HG03432 (cell line): ENCODE data around the gene PANK1.
A peak's percentile ranks its signal among the peaks of the same experiment; 100 is the strongest.

ENCODE experiments used
- ATAC-seq: cut with Tn5 transposase; IDR thresholded peaks from one replicate; pipeline ENCODE4 v1.9.1; 2021; ENCODE audit warnings: mild to moderate bottlenecking, moderate library complexity; ENCODE audit not compliant: unreplicated experiment

The PANK1 gene

DNA sequence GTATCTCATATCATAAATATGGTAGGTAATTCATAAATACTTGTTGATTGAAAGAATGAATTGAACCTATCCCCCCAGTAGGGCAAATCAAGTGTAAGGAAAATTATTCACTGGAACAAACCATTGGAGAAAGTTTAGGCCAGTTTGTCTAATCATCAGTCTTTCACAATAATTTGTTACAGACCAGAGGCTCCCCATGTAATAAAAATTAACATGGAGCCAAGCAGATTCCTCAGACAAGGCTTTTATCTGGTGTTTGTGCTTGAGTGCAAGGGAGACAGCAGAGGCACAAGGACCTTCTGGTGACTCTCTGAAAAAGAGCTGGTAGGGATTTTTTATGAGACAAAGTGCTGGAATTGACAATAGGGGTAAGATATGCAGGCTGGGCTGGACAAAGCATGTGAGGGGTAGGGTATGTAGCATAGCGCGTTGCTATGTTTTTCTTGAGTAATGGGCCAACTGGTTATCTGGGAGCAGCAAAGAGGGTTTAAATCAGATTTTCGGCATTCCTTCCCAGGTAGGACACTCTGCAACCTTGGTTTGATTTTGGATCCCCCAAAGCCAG lies 7.8 kb upstream of the PANK1 start:
- no peak for ATAC-seq

DNA sequence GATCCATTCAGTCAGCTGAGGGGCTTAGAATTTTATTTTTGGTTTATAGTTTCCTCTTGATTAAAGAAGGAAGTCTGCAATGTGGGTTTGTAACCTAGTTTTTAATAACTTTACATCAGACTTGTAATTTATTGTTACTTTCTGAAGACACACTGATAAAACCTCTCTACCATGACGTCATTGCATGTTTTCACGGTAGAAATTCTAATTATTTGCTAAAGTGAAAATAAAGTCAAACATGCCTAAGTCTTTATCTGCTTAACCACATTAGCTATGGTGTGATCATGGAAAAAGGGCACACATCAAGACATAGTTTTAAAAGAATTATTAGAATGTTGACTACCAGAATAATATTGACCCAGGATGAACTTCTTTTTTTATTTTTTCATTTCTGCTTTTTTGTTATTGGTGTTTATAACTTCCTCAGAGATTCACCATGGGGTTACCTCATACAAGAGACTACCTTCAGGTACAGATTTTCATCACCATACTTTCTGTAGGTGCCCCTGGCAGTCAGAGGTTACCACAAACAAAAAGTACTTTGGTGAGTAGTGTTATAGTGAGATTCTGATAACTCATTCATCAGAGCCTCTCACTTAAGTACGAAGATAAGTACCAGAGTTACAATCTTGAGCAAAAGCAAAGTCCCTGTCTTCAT lies 7.0 kb upstream of the PANK1 start:
- ATAC-seq = peak; percentile 53

DNA sequence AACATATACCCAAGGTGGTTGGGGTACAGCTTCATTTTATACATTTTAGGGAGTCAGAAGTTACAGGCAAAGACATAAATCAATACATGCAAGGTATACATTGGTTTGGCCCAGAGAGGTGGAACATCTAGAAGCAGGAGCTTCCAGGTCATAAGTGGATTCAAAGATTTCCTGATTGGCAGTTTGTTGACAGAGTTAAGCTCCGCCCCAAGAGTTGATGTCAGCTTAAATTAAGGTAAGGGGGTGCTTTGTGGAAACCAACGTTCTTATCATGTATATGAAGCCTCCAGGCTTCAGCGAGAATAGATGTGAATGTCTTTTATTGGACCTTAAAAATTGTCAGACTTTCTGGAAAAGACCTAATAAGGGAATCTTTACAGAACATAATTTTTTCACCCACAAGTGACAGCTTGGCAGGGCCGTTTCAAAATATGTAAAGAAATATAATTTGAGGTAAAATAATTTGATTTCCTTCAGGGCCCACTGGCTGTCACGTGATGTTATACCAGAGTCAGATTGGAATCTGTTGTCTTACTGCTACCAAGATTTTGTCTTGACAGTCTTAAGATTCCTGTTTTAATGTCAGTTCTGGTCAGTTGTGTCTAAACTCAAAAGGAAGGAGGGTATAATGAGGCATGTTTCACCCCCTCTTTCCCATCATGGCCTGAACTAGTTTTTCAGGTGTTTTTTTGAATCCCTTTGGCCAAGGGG lies 6.3 kb upstream of the PANK1 start:
- no peak for ATAC-seq

DNA sequence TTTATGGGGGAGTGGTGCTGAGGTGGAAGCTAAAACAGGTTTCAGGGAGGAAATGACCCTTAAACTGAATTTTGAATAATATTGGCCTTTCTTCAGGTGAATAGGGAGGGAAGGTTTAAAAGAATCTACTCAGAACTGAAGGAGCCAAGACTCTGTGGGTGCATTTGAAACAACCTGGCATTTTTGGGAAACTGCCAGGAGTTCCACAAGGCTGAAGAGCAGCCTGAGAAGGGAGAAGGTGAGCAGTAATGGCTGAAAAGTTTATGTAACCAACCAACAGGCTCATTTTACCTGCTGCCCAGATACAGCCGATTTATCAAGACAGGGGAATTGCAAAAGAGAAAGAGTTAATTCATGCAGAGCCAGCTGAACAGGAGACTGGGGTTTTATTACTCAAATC lies 4.0 kb upstream of the PANK1 start:
- ATAC-seq = no peak

DNA sequence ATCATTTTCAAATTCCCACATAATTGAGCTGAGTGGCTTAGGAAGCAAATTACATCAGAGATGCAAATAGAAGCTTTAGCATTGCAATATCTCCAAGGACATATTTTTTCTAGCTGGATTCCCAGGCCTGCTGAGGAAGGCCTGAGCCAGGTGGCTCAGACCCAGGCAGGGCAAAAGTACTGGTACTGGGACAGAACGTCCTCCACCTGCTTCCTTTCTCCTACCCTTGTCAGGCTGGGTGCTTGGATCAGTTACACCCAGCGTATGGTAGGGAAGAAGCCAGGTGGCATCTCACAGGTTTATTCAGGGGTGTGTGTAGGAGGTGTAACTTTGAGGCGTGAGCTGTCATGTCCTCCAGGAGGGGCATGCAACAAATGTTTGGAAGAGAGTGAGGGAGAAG lies 3.0 kb upstream of the PANK1 start:
- no peak for ATAC-seq

DNA sequence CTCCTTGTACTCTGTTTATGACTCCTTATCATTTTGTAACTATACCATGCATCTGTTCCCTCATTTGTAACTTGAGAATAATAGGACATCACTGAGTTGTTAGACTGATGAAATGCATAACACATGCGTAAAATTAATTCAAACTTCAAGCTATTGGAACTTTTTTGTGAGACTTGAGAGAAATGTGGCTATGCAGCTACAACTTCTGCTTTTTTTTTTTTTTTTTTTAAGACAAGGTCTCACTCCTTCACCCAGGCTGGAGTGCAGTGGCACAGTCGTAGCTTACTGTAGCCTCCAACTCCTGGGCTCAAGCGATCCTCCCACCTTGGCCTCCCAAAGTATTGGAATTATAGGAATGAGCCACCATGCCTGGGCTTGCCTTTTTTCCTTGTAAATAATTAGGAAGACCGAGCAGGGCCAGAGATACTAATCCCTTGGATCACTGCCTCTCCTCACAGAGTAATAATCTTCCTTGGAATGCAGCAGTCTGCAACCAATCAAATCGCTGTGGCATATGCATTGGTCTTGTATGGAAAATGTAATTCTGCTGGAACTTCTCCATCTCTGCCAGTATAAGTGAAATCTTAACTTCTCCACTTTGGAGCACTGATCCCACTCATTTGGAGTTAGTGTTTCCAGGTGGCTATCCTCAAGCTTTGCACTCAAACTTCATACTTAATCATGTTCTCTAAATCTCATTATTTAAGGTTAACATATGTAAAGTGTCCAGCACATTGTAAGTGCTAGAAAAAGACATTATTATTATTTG lies 2.0 kb upstream of the PANK1 start:
- no peak for ATAC-seq

DNA sequence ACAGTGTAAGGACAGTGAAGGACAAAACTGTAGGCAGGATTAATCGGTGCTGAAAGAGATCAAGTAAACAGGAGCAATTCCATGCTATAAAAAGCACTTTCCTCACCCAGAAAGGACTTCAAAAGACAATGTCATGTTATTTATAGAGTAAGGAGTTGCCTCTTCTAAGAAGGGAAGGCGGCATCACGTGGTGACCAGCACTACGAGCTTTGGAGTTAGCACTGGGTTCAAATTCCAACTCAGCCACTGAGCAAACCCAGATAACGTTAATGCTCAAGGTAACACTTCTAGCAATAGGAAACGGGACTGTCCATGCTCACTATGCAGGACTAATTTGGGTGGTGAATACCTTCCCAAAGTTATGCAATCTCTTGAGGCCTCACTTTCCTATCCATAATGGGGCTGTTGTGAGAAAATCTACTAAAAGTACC lies 715 bp upstream of the PANK1 start:
- ATAC-seq = no peak

DNA sequence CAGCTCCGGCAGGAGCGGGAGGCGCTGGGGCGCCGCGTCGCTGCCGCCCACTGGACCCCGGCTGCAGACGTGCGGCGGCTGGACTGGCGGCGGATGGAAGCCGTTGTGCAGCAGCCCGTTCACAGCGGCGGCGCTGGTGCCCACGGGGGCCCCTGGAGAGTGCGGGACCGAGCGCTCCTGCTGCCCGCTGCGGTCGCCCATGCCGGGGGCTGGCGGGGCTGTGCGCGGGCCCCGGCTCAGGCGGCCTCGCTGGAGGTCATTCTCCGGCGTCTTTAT lies 413 bp downstream of the PANK1 start:
- ATAC-seq = peak; percentile 36

DNA sequence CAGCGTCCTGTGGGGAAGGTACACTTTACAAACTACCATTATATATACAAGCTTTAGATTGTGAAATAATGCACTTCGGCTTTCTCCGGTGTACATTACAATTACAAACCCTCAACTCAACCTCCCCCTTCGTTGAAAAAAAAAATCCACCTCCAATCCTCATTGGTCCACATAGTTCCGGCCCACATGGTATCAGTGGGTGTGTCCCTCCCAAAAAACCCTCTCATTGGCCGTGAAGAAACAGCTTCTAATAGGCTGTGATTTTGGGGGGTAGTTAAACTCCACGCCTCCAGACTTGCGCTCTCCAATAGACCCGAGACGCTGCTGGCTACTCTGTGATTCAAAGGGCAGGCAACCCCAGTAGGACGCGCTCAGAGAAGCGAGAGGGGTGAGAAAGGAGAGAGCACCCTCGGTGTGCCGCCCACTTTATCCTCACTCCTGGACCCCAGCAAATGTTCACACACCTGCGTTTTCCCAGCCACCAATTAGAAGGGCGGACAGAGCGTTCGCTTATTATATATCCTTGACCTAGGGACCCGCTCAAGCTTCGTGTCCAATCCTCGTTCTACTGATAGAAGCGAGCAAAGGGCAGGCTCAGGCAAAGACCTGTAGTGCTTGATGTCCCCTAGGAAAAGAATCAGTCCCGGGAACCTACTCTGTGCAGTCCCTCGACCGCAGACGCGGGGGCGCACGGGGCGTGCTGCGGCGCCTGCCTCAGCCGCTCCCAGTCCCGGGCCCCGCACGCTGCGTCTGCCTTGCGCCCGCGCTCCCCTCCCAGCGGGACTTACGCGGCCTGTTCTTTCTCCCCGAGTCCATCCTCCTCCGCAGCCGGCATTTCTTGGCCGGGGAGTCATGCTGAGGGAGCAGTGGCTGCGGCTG lies 991 bp downstream of the PANK1 start:
- peak; percentile 84 for ATAC-seq

DNA sequence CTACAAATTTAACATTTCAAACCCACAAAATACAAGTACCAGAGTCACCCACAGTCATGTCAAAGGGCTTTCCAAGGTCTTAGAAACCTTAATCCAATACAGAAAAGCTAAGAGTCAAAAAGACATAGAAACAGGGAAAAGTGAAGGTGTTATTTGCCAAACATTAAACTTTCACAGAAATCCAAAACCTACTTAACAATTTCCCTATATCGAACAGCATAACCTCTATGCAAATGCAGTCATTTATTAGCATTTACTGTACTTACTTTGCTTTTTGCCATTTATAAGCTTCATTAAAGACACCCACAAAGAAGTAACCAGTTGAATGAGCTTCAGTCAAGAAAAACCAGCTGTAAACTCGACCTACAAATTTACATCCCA lies 1.6 kb downstream of the PANK1 start:
- no peak for ATAC-seq

DNA sequence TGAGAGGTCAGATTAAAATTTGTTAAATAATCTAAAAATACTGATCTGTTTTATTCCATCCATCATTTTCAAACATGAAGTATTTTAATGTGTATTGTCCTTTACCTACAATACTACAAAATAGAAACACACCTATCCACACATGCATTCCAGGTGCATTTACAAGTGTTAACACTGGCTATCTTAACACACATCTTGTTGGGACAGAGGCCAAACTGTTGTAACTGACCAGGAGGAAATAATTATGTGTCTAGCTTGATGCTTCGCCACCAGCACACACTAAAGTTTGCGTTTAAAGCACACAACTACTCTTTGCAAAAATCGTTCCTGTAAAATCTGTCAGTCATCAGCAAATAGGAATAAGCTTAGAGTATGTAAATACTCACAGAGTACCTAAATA lies 2.8 kb downstream of the PANK1 start:
- ATAC-seq = no peak

DNA sequence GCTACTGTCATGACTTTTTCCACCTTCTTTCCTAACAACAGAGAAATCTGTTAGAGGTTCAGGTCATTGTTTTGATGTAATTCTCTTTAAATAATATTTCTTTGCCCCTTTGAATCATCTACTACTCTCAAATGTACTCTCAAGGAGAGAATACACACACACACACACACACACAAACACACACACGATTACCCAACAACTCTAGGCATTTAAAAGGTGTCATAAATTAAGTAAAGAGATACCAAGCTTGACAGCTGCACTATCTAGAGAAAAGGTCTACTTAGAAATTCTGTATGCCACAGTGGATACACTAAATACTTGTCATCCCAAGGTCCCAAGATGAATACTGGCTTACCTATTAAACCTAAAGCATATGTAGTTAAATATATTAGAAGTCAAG lies 4.8 kb downstream of the PANK1 start:
- no peak for ATAC-seq

DNA sequence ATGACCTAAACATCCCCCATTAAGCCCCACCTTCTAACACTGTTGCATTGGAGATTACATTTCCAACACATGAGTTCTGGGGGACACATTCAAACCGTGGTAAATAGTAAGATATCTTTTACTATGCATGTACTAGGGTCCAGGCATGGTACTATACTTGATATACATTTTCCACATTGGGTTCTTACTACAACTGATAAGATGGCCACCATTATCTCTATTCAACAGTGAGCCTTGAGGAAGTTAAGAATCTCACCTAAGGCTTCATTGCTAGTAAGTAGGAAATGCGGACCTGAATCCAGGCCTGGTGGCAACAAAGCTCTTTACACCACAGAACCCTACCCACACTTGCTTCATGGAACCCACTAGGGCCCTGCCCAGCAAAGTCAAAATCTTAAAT lies 5.7 kb downstream of the PANK1 start:
- ATAC-seq = no peak

DNA sequence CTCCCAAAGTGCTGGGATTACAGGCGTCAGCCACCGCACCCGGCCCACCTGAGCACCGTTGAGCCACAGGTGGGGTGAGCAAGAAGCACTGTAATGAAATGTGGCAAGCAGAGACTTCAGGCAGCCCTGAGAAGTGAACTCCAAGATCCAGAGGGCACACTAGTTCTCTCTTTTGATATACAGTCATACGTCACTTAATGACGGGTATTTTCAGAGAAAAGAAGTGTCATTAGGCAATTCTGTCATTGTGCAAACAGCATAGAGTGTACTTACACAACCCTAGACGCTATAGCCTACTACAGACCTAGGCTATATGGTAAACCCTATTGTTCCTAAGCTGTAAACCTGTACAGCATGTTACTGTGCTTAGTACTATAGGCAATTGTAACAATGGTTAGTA lies 7.9 kb downstream of the PANK1 start:
- ATAC-seq = no peak

DNA sequence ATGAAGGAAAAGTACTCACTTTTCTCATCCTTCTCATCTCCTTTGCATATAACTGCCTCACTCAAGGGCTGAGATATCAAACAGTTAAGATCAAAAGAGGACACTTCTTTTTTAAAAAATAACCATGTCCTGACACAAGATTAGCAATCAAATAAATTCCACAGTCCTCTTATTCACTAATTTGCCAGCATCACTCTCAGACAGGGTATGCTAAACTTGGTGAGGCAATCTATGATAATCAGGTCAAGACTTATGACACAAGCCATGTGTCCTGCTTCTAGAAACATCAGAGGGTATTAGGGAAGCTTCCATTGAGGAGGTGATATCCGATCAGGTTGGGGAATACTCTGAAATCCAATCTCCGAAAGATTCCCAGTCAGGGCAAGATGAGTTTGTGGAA lies 10.4 kb downstream of the PANK1 start:
- ATAC-seq = no peak

DNA sequence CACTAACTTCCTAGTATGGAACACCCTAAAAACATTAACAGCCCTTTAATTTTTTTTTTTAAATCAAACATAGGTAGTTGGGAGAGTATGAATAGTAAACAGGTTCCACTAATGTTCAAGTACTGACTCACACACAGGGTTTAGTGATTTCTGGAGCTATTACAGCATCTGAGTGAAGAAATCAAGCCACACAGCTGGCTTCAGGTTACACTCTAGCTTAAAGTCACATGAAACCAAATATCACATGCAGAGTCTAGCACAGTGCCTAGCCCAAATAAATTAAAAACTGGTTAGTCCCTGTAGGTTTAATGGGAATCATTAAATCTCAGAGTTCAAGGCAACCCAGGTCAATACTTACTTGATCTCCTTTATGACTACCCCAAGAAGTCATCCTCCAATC lies 11.6 kb downstream of the PANK1 start:
- no peak for ATAC-seq

DNA sequence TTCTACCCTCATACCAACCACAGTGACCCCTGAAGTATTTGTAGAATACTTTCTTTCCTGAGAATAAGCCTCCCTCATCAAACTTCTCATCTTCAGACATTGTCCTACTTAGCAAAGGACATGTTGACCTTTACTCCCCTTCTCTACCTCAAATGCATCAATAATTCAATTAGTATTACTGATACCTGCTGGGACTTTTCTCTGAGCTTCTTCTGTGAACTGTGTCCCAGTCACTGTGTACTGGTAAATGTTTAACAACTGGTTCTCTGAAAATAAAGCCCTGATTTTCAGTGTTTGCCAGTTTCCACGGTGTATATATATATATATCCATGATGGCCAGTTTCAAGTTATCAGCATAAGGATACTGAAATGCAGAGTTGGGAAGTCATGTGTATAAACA lies 12.2 kb downstream of the PANK1 start:
- ATAC-seq = no peak

DNA sequence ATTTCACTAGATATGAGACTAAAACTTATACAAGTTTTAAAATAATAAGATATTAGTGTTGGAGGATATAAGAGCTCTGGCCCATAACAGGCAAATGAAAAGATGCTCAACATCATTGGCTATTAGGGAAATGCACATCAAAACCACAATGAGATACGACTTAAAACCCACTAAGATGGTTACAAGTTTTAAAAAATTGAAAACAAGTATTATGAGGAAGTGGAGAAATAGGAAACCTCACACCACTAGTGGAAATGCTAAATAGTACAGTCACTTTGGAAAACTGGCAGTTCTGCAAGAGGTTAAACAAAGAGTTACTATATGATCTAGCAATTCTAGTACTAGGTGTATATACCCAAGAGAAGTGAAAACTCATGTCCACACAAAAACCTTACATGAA lies 17.2 kb downstream of the PANK1 start:
- ATAC-seq = no peak

DNA sequence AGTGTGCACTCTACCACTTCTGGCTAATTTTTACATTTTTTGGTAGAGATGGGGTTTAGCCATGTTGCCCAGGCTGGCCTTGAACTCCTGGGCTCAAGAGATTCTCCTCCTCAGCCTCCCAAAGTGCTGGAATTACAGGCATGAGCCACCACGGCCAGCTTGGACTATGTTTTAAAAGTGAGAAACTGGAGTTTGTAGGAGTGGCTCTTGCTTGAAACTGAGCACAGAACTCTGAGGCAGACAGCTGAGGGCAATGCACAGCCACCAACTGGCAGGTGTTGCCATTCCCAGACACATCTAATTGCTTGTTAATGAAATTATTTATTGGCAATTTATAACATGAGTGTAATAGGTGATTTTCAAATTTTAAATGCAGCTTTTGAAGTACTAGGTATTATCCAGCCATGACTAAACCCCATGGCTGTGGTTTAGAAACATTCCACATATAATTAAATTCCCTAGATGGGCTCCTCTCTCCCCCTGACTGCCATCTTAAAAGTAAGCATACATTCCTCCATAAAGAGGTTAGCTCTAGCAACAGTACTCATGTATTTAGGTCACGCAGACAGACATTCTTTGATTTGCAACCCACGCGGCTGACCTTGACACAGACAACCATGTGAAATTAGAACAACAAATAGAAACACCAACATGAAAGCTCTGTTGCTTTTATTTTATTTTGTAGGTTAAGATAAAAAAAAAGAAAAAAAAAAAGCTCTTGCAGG lies 19.8 kb downstream of the PANK1 start:
- no peak for ATAC-seq

DNA sequence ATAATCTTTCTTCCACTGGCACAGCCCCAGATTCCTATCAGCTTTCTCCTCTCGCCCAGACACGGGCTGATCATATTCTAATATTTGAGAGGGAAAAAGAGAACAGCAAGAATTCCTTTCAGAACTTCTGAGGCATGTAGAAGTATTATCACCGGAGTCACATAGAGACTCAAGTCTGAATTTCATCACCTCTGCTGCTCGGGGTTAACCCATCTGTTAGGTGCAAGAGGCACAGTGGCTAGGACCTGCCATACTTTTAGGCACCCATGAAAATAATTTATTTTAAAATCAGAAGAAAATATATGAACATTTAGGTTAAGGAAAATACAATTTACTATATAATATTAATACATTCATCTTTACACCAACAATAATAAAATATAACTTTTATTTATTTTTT lies 21.0 kb downstream of the PANK1 start:
- ATAC-seq = no peak
